Caki2 (cell line): ENCODE measurements around the gene IRAK2. TPM values are rescaled to one million over a fixed set of nuclear protein-coding genes. Genes with fewer than 3 reads are reported as not detected.

ENCODE experiments used
- DNase-seq: peaks from one replicate; pipeline ENCODE4 v3.0.0-alpha.2; 2015; ENCODE audit warnings: low read depth
- in situ Hi-C: cut with HindIII; loops from 2 replicates; pipeline ENCODE4 v1.10.0; 2016; ENCODE audit warnings: low sequenced_read_pairs, low pct_unique_long_range_greater_than_20kb, mixed read lengths
- total RNA-seq: library from RNA; depleted of rRNA; stranded (reverse); fragments of >200 nt; shearing (Covaris generic); gene quantifications from 2 replicates; pipeline ENCODE4 v1.2.3, GENCODE V29; 2014; ENCODE audit warnings: low replicate concordance; rRNA removed

Gene IRAK2
- total RNA-seq, 1 experiment from 2014 or later = 7.6 TPM

DNA sequence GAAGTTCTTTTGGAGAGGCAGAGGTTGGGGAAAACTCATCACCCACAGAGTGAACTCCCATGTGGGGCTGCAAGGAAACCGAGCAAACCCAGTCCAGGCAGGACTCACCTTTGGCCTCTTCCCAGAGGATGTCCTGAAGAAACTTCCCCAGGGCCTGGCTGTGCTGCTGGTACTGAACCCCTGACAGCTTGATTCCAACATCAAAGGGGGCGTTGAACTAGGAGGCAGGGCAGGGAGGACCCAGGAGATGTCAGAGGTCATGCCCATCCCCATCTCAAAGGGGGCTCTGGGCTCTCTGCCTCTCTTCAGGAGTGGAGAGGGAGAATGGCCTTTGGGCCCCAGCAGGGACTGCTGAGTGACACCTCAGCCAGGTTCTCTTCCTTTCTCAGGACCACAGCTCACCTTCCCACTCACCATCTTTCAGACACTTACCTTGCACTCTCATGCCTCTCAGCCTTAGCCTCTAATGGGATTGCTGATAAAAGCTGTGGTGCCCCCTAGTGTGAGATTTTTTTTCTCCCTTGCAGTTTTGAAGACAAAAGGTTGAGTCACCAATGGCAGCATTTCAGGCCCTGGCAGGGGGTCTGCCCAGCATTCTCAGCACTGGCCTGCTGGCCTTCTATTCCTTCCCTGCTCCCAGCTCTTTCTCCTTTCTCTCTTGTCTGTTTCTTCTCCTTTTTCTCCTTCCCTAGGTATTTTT lies 122.0 kb downstream of the IRAK2 start:
- in situ Hi-C loops = no loop called here
- no peak for DNase-seq

GRCh38 chr3:10287936-10288574 lies 123.3 kb downstream of the IRAK2 start:
- in situ Hi-C loops = no loop called here
- no peak for DNase-seq

DNA sequence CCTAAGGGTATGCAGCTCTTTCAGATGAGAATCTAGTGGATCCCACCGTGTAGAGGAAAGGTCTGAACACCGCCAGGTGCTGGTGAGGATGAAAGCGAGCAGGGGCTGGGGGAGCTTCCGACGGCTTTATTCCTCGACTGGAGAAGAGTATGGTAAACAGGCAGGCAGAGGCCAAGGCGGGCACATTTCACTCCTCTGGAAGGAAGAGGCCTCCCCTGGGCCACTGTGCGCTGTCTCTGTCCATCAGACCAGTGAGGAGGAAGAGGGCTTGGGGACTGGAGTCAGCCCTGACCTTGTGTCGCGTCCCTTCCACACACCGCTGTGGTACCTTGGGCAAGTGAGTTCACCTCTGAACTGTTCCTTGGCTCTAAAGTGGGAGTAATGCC lies 123.8 kb downstream of the IRAK2 start:
- in situ Hi-C loops = no loop called here
- no peak for DNase-seq

DNA sequence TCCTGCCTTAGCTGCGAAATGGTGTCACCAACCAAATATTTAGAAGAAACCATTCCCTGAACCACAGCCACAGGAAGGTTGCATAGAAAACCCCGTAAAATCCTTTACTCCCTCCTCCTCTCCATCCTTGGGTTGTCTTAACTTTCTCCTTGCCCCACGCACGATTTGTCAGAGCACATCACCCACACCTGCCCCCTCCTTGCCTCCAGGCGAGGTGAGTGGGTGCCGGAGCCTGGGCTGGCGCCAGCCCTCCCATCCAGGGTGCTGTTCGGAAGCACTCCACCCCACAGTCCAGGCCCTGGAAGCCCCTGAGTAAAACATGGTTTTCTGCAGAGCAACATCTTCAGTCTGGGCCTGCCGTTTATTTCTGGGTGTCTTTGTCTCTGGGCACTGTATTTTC lies 124.4 kb downstream of the IRAK2 start:
- DNase-seq = no peak
- in situ Hi-C loops = no loop called here

DNA sequence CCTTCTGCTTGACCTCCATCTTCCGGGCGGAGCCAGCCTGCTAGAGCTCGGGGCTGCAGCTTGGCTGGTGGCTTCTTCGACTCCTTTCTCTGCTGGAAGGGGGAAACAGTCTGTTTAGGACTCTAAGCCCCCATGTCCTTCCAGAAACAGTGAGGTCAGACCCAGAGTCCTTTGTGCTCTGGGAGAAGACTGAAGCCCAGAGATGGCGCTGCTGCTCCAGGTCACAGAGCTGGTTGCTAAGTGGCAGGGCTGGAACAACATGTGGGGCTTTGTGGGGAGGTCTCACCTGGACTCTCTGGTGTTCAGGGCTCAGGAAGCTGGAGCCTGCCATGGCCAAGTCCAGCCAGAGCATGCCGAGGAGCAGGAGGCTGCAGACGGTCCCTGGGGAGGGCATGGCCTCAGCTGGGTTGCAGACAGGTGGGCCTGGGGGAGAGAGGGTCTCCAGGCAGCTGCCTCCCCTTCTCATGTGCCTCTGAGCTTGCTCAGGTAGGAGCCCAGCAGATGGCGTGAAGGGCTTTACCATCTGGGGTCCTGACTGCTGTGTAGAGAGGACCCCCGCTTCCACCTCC lies 125.2 kb downstream of the IRAK2 start:
- in situ Hi-C loops = no loop called here
- no peak for DNase-seq

GRCh38 chr3:10290481-10291176 lies 125.9 kb downstream of the IRAK2 start:
- in situ Hi-C loops = no loop called here
- DNase-seq = no peak

- DNase-seq = no peak
- in situ Hi-C loops = no loop called here
Observed at GRCh38 chr3:10291641-10292040, 126.9 kb downstream of the IRAK2 start.

GRCh38 chr3:10292505-10293419 lies 128.0 kb downstream of the IRAK2 start, which contains the start of gene GHRL:
Gene GHRL, minus strand, starts transcription at chr3:10292947. Its CDS starts 2,767 bp downstream, at chr3:10290180.
- no peak for DNase-seq
- in situ Hi-C loops = no loop called here

Other genes starting within 250 kb of the IRAK2 start
- 24.5 and 51.8 TPM in 2 replicates for gene IL17RC, start 247.8 kb upstream of the IRAK2 start, total RNA-seq
- gene CRELD1, start 231.1 kb upstream of the IRAK2 start, total RNA-seq = 12.7 and 22.6 TPM in 2 replicates
- gene PRRT3, start 212.5 kb upstream of the IRAK2 start, total RNA-seq = 0.20 and 1.2 TPM in 2 replicates
- gene EMC3, start 178.1 kb upstream of the IRAK2 start, total RNA-seq = 44.0 and 48.3 TPM in 2 replicates
- 13.6 and 30.9 TPM in 2 replicates for gene FANCD2, start 138.5 kb upstream of the IRAK2 start, total RNA-seq
- gene FANCD2OS, start 56.7 kb upstream of the IRAK2 start, total RNA-seq = not detected in 2 replicates
- 63.0 and 87.1 TPM in 2 replicates for gene BRK1, start 49.2 kb upstream of the IRAK2 start, total RNA-seq
- gene VHL, start 23.1 kb upstream of the IRAK2 start, total RNA-seq = 19.3 and 27.7 TPM in 2 replicates
- 1.3 and 10.1 TPM in 2 replicates for gene TATDN2, start 83.5 kb downstream of the IRAK2 start, total RNA-seq
- not detected in 2 replicates for gene GHRL, start 128.0 kb downstream of the IRAK2 start, total RNA-seq
- gene SEC13, start 156.2 kb downstream of the IRAK2 start, total RNA-seq = 190 and 236 TPM in 2 replicates